ENCODE measurements around the gene PKP4.

DNA sequence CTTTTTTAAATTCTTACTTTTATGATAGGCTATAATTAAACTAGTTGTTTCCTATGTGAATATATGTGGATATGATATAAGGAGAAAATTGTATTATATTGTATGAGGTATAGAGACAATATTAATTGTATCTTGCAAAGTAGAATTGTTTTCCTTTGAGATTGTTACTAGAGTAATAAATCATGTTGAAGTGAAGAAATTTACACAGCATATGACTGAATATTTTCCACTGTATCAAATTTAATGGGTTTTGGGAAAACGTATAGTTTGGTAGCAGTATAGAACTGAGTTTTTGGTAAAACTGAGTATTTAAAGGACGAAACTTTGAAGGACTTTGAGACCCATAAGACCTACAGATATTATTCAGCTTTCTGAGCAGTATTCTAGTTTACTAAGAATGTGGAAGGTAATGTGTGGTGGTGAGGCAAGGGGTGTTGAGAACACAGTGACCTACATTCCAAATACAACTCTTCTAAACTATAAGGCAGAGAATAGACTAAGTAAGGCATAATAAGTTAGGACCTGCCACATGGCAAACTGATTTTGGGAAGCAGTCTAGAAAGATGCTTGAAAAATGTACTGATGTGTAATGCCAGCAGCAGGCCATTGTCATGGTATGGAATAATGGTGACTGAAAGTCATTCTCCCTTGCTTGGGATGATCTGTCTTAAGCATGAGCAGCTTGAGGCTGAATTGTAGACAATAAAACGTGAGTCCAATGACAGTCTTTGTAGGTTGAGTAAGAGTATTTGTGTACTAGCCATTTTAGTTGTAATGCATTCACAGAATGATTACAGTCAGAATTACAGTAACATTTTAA is 29.6 kb downstream of the PKP4 start:
- TF ChIP-seq, protein P1, sequence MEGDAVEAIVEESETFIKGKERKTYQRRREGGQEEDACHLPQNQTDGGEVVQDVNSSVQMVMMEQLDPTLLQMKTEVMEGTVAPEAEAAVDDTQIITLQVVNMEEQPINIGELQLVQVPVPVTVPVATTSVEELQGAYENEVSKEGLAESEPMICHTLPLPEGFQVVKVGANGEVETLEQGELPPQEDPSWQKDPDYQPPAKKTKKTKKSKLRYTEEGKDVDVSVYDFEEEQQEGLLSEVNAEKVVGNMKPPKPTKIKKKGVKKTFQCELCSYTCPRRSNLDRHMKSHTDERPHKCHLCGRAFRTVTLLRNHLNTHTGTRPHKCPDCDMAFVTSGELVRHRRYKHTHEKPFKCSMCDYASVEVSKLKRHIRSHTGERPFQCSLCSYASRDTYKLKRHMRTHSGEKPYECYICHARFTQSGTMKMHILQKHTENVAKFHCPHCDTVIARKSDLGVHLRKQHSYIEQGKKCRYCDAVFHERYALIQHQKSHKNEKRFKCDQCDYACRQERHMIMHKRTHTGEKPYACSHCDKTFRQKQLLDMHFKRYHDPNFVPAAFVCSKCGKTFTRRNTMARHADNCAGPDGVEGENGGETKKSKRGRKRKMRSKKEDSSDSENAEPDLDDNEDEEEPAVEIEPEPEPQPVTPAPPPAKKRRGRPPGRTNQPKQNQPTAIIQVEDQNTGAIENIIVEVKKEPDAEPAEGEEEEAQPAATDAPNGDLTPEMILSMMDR (IDR thresholded peaks at IDR 0.05 in 2 of 3, conservative IDR thresholded peaks at IDR 0.05 in 1 of 3; ENCODE audit: borderline replicate concordance in 1 of 3, insufficient read depth in 1 of 3, low read depth in 2 of 3, low read length in 2 of 3), result no peak
- TF ChIP-seq RAD21 (IDR thresholded peaks at IDR 0.05; ENCODE audit: low read depth) (no peak), EZH2 (IDR thresholded peaks at IDR 0.05) (no peak), SRF (IDR thresholded peaks at IDR 0.05; ENCODE audit: low read depth) (no peak)

All from HCT116 (cell line).